AG04449 (cell line): ENCODE results near the gene MS4A8.

ENCODE experiments used
- CTCF ChIA-PET: fragments of 350-600 bp; formaldehyde crosslinking; extraction: SDS; loops from one replicate; lab custom pipeline; 2021; ENCODE audit warnings: antibody characterized with exemption; lab: Yijun Ruan, JAX
- POLR2A ChIA-PET: fragments of 400-600, 350-600 bp; formaldehyde crosslinking; extraction: SDS; loops from one replicate; lab custom pipeline; 2020; ENCODE audit warnings: antibody characterized with exemption, inconsistent platforms; lab: Yijun Ruan, JAX
- DNase-seq: peaks from one replicate; pipeline ENCODE4 v3.0.0-alpha.2; 2010; ENCODE audit warnings: low read depth, low spot score
- H3K4me3 ChIP-seq: 2 replicates; pipeline ENCODE4 v1.5.1; 2011; ENCODE audit warnings: low read depth, mild to moderate bottlenecking, control low read depth, low read length
- CTCF ChIP-seq: IDR thresholded peaks from one replicate; pipeline ENCODE4 v1.5.1; 2011; ENCODE audit warnings: mild to moderate bottlenecking, moderate library complexity, low read length, control low read depth, inconsistent platforms; ENCODE audit not compliant: insufficient read depth; ENCODE audit errors: missing control alignments

Gene MS4A8

GRCh38 chr11:60739114-60739513, 39.7 kb downstream of the MS4A8 start:
- H3K4me3 ChIP-seq: no peak overlapping the region
- CTCF ChIA-PET: no interaction called here
- no peak for DNase-seq
- POLR2A ChIA-PET: no interaction called here
- TF ChIP-seq CTCF: no peak

GRCh38 chr11:60740573-60740972, 41.2 kb downstream of the MS4A8 start:
- ChIA-PET CTCF (no interaction called here), POLR2A (no interaction called here)
- no peak for DNase-seq
- H3K4me3 ChIP-seq: no peak overlapping the region
- no peak for TF ChIP-seq CTCF

- DNase-seq: no peak
- TF ChIP-seq CTCF: no peak
- ChIA-PET CTCF (no interaction called here), POLR2A (no interaction called here)
- no peak overlapping the region for H3K4me3 ChIP-seq
Observed at GRCh38 chr11:60741421-60741820, 42.0 kb downstream of the MS4A8 start.

GRCh38 chr11:60743058-60743457, 43.6 kb downstream of the MS4A8 start:
- POLR2A ChIA-PET: no interaction called here
- DNase-seq: no peak
- CTCF ChIA-PET: no interaction called here
- no peak overlapping the region for H3K4me3 ChIP-seq
- TF ChIP-seq CTCF: no peak

- ChIA-PET CTCF (no interaction called here), POLR2A (no interaction called here)
- DNase-seq: no peak
- no peak for TF ChIP-seq CTCF
- no peak overlapping the region for H3K4me3 ChIP-seq
Observed at GRCh38 chr11:60744114-60744513, 44.7 kb downstream of the MS4A8 start.

GRCh38 chr11:60747359-60747873, 48.0 kb downstream of the MS4A8 start:
- no peak for TF ChIP-seq CTCF
- CTCF ChIA-PET: no interaction called here
- no peak for DNase-seq
- POLR2A ChIA-PET: no interaction called here
- H3K4me3 ChIP-seq: no peak overlapping the region
